PFSK-1 (cell line): ENCODE data around the gene TTC21A.

ENCODE experiments used
- FOXP2 ChIP-seq: optimal IDR thresholded peaks from 2 replicates; pipeline ENCODE3; 2011; ENCODE audit warnings: borderline replicate concordance, control low read depth, inconsistent platforms; ENCODE audit not compliant: insufficient read depth; ENCODE audit errors: extremely low read length, extremely low read depth
- POLR2AphosphoS5 ChIP-seq: IDR thresholded peaks from 2 replicates; pipeline ENCODE4 v1.6.1; 2012; ENCODE audit warnings: low read depth, mild to moderate bottlenecking, control low read depth, low read length, moderate library complexity
- SIN3A ChIP-seq: IDR thresholded peaks from 2 replicates; pipeline ENCODE4 v1.6.1; 2012; ENCODE audit warnings: mild to moderate bottlenecking, low read length, moderate library complexity, borderline replicate concordance; ENCODE audit not compliant: insufficient read depth
- TAF1 ChIP-seq: IDR thresholded peaks from 2 replicates; pipeline ENCODE4 v1.6.1; 2012; ENCODE audit warnings: low read length, control low read depth, borderline replicate concordance; ENCODE audit not compliant: insufficient read depth
- TF ChIP-seq, protein P1 (sequence below), 2 experiments: IDR thresholded peaks; 2 replicates each; pipeline versions ENCODE4 v1.6.1 to v1.8.0; 2011 to 2012; ENCODE audit warnings: low read depth in 2 of 2, low read length in 2 of 2, control low read depth in 1 of 2, inconsistent platforms in 1 of 2, mild to moderate bottlenecking in 1 of 2, moderate library complexity in 1 of 2; ENCODE audit not compliant: insufficient read depth in 1 of 2

The TTC21A gene

DNA sequence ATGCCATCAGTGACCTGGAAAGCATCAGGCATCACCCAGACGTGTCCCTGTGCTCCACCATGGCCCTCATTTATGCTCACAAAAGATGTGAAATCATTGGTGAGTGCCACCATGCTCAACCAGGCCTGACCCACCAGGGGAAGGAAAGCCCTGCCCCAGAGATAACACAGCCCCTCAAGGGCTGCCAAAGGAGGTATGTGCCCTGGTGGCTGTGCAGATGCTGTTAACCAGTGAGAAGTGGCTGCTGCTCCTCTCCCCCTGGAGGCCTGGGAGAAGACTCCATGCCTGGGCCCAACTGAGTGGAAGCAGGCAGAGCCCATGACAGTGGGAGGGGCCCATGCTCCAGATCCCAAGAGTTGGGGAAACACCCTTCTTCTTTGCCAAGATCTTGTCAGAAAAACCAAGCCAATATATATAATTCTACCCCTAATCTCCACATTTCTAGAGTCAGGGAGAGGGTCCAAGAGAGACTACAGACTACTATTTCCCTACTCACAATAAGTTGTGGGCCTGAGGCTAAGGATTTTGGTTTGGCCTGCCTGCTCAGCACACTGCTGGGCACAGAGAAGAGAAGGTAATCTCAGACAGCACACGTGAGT is 2.7 kb downstream of the TTC21A start:
- TF ChIP-seq SIN3A (no peak), FOXP2 (no peak), TAF1 (no peak), POLR2AphosphoS5 (no peak)

DNA sequence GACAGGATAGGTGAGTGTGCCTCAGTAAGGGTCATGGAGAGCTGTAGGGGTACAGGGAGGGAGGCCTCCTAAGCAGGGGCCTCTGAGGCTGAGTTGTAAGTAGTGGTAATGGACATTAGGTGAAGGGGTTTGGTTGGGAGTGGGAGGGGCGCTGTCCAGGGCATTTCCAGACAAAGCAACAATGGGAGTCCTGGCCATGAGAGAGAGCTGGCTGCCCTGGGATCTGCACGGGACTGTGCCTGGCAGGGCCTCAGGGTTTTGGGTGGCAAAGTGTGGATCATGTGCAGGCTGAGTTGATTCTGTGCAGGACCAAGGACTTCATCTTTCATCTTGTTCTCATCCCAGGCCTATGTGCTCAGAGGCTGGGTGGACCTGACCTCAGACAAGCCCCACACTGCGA is 4.6 kb downstream of the TTC21A start:
- TF ChIP-seq POLR2AphosphoS5 (no peak), TAF1 (no peak), FOXP2 (no peak)
- TF ChIP-seq, protein P1, sequence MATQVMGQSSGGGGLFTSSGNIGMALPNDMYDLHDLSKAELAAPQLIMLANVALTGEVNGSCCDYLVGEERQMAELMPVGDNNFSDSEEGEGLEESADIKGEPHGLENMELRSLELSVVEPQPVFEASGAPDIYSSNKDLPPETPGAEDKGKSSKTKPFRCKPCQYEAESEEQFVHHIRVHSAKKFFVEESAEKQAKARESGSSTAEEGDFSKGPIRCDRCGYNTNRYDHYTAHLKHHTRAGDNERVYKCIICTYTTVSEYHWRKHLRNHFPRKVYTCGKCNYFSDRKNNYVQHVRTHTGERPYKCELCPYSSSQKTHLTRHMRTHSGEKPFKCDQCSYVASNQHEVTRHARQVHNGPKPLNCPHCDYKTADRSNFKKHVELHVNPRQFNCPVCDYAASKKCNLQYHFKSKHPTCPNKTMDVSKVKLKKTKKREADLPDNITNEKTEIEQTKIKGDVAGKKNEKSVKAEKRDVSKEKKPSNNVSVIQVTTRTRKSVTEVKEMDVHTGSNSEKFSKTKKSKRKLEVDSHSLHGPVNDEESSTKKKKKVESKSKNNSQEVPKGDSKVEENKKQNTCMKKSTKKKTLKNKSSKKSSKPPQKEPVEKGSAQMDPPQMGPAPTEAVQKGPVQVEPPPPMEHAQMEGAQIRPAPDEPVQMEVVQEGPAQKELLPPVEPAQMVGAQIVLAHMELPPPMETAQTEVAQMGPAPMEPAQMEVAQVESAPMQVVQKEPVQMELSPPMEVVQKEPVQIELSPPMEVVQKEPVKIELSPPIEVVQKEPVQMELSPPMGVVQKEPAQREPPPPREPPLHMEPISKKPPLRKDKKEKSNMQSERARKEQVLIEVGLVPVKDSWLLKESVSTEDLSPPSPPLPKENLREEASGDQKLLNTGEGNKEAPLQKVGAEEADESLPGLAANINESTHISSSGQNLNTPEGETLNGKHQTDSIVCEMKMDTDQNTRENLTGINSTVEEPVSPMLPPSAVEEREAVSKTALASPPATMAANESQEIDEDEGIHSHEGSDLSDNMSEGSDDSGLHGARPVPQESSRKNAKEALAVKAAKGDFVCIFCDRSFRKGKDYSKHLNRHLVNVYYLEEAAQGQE (IDR thresholded peaks at IDR 0.05; ENCODE audit: insufficient read depth in 1 of 2, low read depth in 2 of 2, low read length in 2 of 2): no peak

DNA sequence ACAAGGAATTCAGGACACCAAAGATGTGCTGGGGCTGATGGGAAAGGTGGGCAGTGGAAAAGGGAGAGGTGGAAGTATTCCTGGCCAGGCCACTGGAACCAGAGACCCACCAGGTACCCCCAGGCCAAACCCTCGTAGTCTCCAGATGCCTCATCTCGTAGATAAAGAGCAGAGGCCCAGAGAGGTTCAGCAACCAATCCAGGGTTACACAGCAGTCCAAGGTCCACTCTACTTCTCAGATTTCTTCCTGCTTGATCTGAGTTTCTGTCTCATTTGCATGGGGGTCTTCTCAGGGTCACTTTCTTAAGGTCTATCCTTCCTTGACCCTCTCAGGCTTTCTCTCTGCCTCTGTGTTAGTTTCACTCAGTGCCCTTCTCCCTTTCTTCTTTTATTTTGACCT is 5.1 kb downstream of the TTC21A start:
- no peak for TF ChIP-seq FOXP2
- no peak for TF ChIP-seq TAF1
- TF ChIP-seq SIN3A: no peak
- TF ChIP-seq, protein P1 (IDR thresholded peaks at IDR 0.05; ENCODE audit: insufficient read depth in 1 of 2, low read depth in 2 of 2, low read length in 2 of 2): no peak
- TF ChIP-seq POLR2AphosphoS5: no peak

DNA sequence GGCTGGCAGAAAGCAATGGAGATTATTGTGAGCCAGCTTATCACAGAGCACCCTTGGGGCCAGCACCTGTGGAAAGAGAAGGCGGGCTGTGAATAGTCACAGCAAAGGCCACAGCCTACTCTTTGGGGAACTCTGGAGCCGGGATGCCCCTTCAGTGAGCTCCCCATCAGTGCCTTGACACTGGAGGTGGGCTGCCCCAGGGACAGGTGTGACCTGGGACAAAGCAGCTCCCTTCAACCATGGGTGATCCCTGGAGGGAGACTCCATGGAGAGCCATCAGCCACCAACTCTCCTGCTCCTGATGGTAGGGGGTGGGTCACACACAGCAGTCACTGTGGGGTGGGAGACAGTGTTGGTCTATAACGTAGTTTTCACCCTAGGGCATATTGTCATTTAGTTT is 5.8 kb downstream of the TTC21A start:
- TF ChIP-seq, protein P1 (IDR thresholded peaks at IDR 0.05; ENCODE audit: insufficient read depth in 1 of 2, low read depth in 2 of 2, low read length in 2 of 2): no peak
- no peak for TF ChIP-seq POLR2AphosphoS5
- no peak for TF ChIP-seq SIN3A
- TF ChIP-seq FOXP2: no peak
- no peak for TF ChIP-seq TAF1

DNA sequence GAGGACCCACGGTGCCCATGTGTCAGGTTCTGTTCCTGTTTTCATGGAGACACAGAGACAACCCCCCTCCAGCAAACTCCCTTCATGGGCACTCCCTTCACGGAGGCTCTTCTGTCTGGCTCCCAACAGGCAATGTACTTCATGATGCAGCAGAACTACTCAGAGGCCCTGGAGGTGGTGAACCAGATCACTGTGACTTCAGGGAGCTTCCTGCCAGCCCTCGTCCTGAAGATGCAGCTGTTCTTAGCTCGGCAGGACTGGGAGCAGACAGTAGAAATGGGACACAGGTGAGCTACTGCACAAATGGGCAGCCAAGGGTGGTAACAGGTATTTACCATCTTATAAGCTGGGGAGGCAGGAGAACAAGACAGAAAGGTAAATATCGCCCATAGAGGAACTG is 7.0 kb downstream of the TTC21A start:
- TF ChIP-seq FOXP2: no peak
- TF ChIP-seq, protein P1 (IDR thresholded peaks at IDR 0.05; ENCODE audit: insufficient read depth in 1 of 2, low read depth in 2 of 2, low read length in 2 of 2): no peak
- no peak for TF ChIP-seq SIN3A
- no peak for TF ChIP-seq POLR2AphosphoS5
- no peak for TF ChIP-seq TAF1

DNA sequence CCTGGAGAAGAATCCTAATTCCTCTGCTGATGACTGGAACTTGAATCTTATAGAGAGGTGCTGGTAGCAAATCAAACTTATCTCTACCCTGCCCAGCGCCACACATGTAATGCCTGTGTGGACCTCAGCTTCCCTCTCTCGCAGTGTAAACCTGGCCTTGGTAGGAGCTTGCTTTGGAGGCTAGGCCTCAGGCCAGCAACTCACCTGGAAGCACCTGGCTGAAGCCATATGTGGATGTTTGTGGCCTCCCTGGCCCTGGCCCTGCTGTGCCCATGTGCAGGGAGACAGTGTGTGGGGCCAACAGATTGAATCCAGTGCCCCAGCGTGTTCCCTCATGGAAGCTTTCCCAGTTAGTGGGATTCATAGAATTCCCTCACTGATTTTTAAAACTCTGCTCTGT is 8.4 kb downstream of the TTC21A start:
- TF ChIP-seq POLR2AphosphoS5 (no peak), SIN3A (no peak), FOXP2 (no peak), TAF1 (no peak)
- TF ChIP-seq, protein P1 (IDR thresholded peaks at IDR 0.05; ENCODE audit: insufficient read depth in 1 of 2, low read depth in 2 of 2, low read length in 2 of 2): no peak
